Neural progenitor cell (in vitro differentiated cells): Measurements from ENCODE around the gene ZNF808. TPM values are rescaled to one million over a fixed set of nuclear protein-coding genes. Genes with fewer than 3 reads are reported as not detected.
"Not testable (repeated sequence)": the region's sequence is repeated elsewhere in the genome, so short reads cannot be mapped to it uniquely, and the experiment has no call there.

Experiments
- DNase-seq: peaks from one replicate; pipeline ENCODE4 v3.0.0-alpha.2; 2016; ENCODE audit warnings: low spot score
- H2AFZ ChIP-seq: fragments of 200-600 bp; sonication (generic); replicated peaks from 2 replicates; pipeline ENCODE4 v1.6.1; 2016; ENCODE audit warnings: antibody characterized with exemption
- H3F3A ChIP-seq: fragments of 200-600 bp; sonication (generic); 2 replicates; pipeline ENCODE4 v1.6.1; 2016; ENCODE audit warnings: antibody characterized with exemption, low read depth
- H3K27ac ChIP-seq: fragments of 200-600 bp; sonication (generic); 2 replicates; pipeline ENCODE4 v1.5.1; 2016; ENCODE audit warnings: mild to moderate bottlenecking
- H3K27me3 ChIP-seq: fragments of 200-600 bp; sonication (generic); 2 replicates; pipeline ENCODE4 v1.6.1; 2016; ENCODE audit warnings: mild to moderate bottlenecking, moderate library complexity
- H3K36me3 ChIP-seq: fragments of 200-600 bp; sonication (generic); 2 replicates; pipeline ENCODE4 v1.5.1; 2016
- H3K4me1 ChIP-seq: fragments of 200-600 bp; sonication (generic); 2 replicates; pipeline ENCODE4 v1.6.1; 2016; ENCODE audit warnings: mixed run types
- H3K4me2 ChIP-seq: fragments of 200-600 bp; sonication (generic); 2 replicates; pipeline ENCODE4 v1.6.1; 2016
- H3K4me3 ChIP-seq: fragments of 200-600 bp; sonication (generic); 2 replicates; pipeline ENCODE4 v1.5.1; 2016
- H3K79me2 ChIP-seq: fragments of 200-600 bp; sonication (generic); 2 replicates; pipeline ENCODE4 v1.6.1; 2016; ENCODE audit warnings: low read depth
- H3K9ac ChIP-seq: fragments of 200-600 bp; sonication (generic); 2 replicates; pipeline ENCODE4 v1.6.1; 2016
- H3K9me3 ChIP-seq: fragments of 200-600 bp; sonication (generic); 2 replicates; pipeline ENCODE4 v1.5.1; 2016; ENCODE audit warnings: low read depth
- H4K20me1 ChIP-seq: fragments of 200-600 bp; sonication (generic); 2 replicates; pipeline ENCODE4 v1.6.1; 2016; ENCODE audit warnings: low read depth
- H3K27ac Mint-ChIP-seq: 3 replicates; pipeline ENCODE4 v1.8.0; 2021; ENCODE audit warnings: mixed read lengths
- H3K27me3 Mint-ChIP-seq: 2 replicates; pipeline ENCODE4 v1.8.0; 2022; ENCODE audit warnings: low read depth, mild to moderate bottlenecking, inconsistent platforms, moderate library complexity, mixed read lengths; ENCODE audit not compliant: insufficient read depth
- H3K36me3 Mint-ChIP-seq: 3 replicates; pipeline ENCODE4 v1.8.0; 2021; ENCODE audit warnings: mixed read lengths
- H3K4me1 Mint-ChIP-seq: 3 replicates; pipeline ENCODE4 v1.8.0; 2021; ENCODE audit warnings: mixed read lengths
- H3K4me3 Mint-ChIP-seq: 3 replicates; pipeline ENCODE4 v1.8.0; 2021; ENCODE audit warnings: mild to moderate bottlenecking, moderate library complexity, mixed read lengths
- H3K9me3 Mint-ChIP-seq: 3 replicates; pipeline ENCODE4 v1.8.0; 2020; ENCODE audit warnings: mixed read lengths
- CTCF ChIP-seq: fragments of 200-600 bp; sonication (generic); IDR thresholded peaks from 2 replicates; pipeline ENCODE4 v1.5.1; 2017; ENCODE audit warnings: antibody characterized with exemption, mild to moderate bottlenecking
- EZH2 ChIP-seq: fragments of 200-600 bp; sonication (generic); IDR thresholded peaks from 2 replicates; pipeline ENCODE4 v1.6.1; 2017; ENCODE audit warnings: antibody characterized with exemption, mild to moderate bottlenecking, moderate library complexity
- EZH2phosphoT487 ChIP-seq: fragments of 200-600 bp; sonication (generic); IDR thresholded peaks from 2 replicates; pipeline ENCODE4 v1.6.1; 2017; ENCODE audit warnings: antibody characterized with exemption
- total RNA-seq: library from RNA; depleted of rRNA; stranded (reverse); fragments of >200 nt; gene quantifications from 2 replicates; pipeline ENCODE4 v1.2.3, GENCODE V29; 2015; ENCODE audit warnings: low replicate concordance

Gene ZNF808
- total RNA-seq, 1 donor from 2014 or later: 18.9 TPM

GRCh38 chr19:52590728-52591127 lies 63.3 kb downstream of the ZNF808 start:
- Mint-ChIP-seq H3K9me3 (peaks cover 29% of the 10 kb centered on the region), H3K4me3 (no peak overlapping the region), H3K36me3 (peaks cover 44% of the 10 kb centered on the region), H3K27ac (no peak overlapping the region), H3K4me1 (no peaks in the 10 kb centered on the region), H3K27me3 (peaks cover 2% of the 10 kb centered on the region)
- Histone ChIP-seq H3K9me3 (no peaks in the 10 kb centered on the region), H3K4me2 (no peak overlapping the region), H2AFZ (no peak overlapping the region), H3K27me3 (no peaks in the 10 kb centered on the region), H3K9ac (no peak overlapping the region), H3F3A (no peaks in the 10 kb centered on the region), H3K36me3 (no peaks in the 10 kb centered on the region), H3K79me2 (no peaks in the 10 kb centered on the region), H3K4me1 (no peaks in the 10 kb centered on the region), H3K27ac (no peak overlapping the region), H4K20me1 (no peaks in the 10 kb centered on the region), H3K4me3 (no peak overlapping the region)
- peak; percentile 22 for DNase-seq
- TF ChIP-seq EZH2 (no peak), CTCF (peak; percentile 49), EZH2phosphoT487 (no peak)

GRCh38 chr19:52592301-52592700 lies 64.8 kb downstream of the ZNF808 start:
- no peak overlapping the region for H3K27ac ChIP-seq
- no peaks in the 10 kb centered on the region for H3K36me3 ChIP-seq
- Mint-ChIP-seq H3K27ac (no peak overlapping the region), H3K4me1 (no peaks in the 10 kb centered on the region), H3K27me3 (peaks cover 2% of the 10 kb centered on the region), H3K36me3 (peaks cover 49% of the 10 kb centered on the region), H3K9me3 (peaks cover 34% of the 10 kb centered on the region), H3K4me3 (no peak overlapping the region)
- H3K4me2 ChIP-seq: no peak overlapping the region
- no peaks in the 10 kb centered on the region for H3K4me1 ChIP-seq
- no peaks in the 10 kb centered on the region for H3K27me3 ChIP-seq
- no peak for TF ChIP-seq EZH2
- no peak for TF ChIP-seq EZH2phosphoT487
- no peak for TF ChIP-seq CTCF
- no peaks in the 10 kb centered on the region for H4K20me1 ChIP-seq
- no peak for DNase-seq
- H3K9ac ChIP-seq: no peak overlapping the region
- no peaks in the 10 kb centered on the region for H3K79me2 ChIP-seq
- H3K9me3 ChIP-seq: no peaks in the 10 kb centered on the region
- no peak overlapping the region for H2AFZ ChIP-seq
- H3K4me3 ChIP-seq: no peak overlapping the region
- H3F3A ChIP-seq: no peaks in the 10 kb centered on the region

GRCh38 chr19:52593441-52593840 lies 66.0 kb downstream of the ZNF808 start:
- not testable (repeated sequence) for H3K27ac ChIP-seq, H3F3A ChIP-seq, H2AFZ ChIP-seq, DNase-seq, H3K36me3 ChIP-seq, H3K9ac ChIP-seq, H3K4me3 Mint-ChIP-seq, H3K9me3 ChIP-seq, H3K4me2 ChIP-seq, H3K27me3 ChIP-seq, H3K4me3 ChIP-seq, H3K27me3 Mint-ChIP-seq, H4K20me1 ChIP-seq, H3K27ac Mint-ChIP-seq, H3K79me2 ChIP-seq, H3K4me1 ChIP-seq, H3K4me1 Mint-ChIP-seq
- peaks cover 33% of the 10 kb centered on the region for H3K9me3 Mint-ChIP-seq
- H3K36me3 Mint-ChIP-seq: peaks cover 47% of the 10 kb centered on the region

- Mint-ChIP-seq H3K9me3 (peaks cover 36% of the 10 kb centered on the region), H3K4me3 (no peak overlapping the region), H3K27me3 (peaks cover 2% of the 10 kb centered on the region), H3K4me1 (peaks cover 9% of the 10 kb centered on the region), H3K36me3 (peaks cover 37% of the 10 kb centered on the region), H3K27ac (no peak overlapping the region)
- Histone ChIP-seq H3K4me2 (no peak overlapping the region), H3K36me3 (no peaks in the 10 kb centered on the region), H3K79me2 (peaks cover 13% of the 10 kb centered on the region), H3F3A (peaks cover 19% of the 10 kb centered on the region), H3K27ac (no peak overlapping the region), H3K9ac (no peak overlapping the region), H3K4me1 (peaks cover 8% of the 10 kb centered on the region), H3K9me3 (no peaks in the 10 kb centered on the region), H3K27me3 (no peaks in the 10 kb centered on the region), H2AFZ (no peak overlapping the region), H4K20me1 (no peaks in the 10 kb centered on the region), H3K4me3 (no peak overlapping the region)
- TF ChIP-seq EZH2phosphoT487 (no peak), CTCF (no peak)
- no peak for DNase-seq
Observed at GRCh38 chr19:52599241-52599640, 71.8 kb downstream of the ZNF808 start.
